ENCODE results near the gene TGOLN2.
"Not testable (repeated sequence)": the region's sequence is repeated elsewhere in the genome, so short reads cannot be mapped to it uniquely, and the experiment has no call there.

TGOLN2 gene

GRCh38 chr2:85368921-85369320, 41.1 kb upstream of the TGOLN2 start:
- DNase-seq (ENCODE audit: low read depth): peak; percentile 33
- TF ChIP-seq MYC (IDR thresholded peaks at IDR 0.05; ENCODE audit: low read depth, low read length): no peak
- no peak overlapping the region for H3K4me3 ChIP-seq (ENCODE audit: low read depth, low read length)

- TF ChIP-seq POLR2A (IDR thresholded peaks at IDR 0.05; ENCODE audit: extremely low read depth, insufficient read length) (no peak), MAX (IDR thresholded peaks at IDR 0.05; ENCODE audit: low read depth, low read length) (no peak), MYC (IDR thresholded peaks at IDR 0.05; ENCODE audit: low read depth, low read length) (no peak), CTCF (IDR thresholded peaks at IDR 0.05; ENCODE audit: low read depth, low read length) (no peak)
- no peak for DNase-seq (ENCODE audit: low read depth)
- H3K4me3 ChIP-seq (ENCODE audit: low read depth, low read length): no peak overlapping the region
These were observed 39.4 kb upstream of the TGOLN2 start for GRCh38 chr2:85367180-85367579.

GRCh38 chr2:85362653-85363387, 35.0 kb upstream of the TGOLN2 start:
- DNase-seq (ENCODE audit: low read depth); H3K4me3 ChIP-seq (ENCODE audit: low read depth, low read length): not testable (repeated sequence)

- no peak for TF ChIP-seq CTCF (IDR thresholded peaks at IDR 0.05; ENCODE audit: low read depth, low read length)
- TF ChIP-seq MAX (IDR thresholded peaks at IDR 0.05; ENCODE audit: low read depth, low read length): no peak
- no peak for TF ChIP-seq MYC (IDR thresholded peaks at IDR 0.05; ENCODE audit: low read depth, low read length)
- no peak for TF ChIP-seq POLR2A (IDR thresholded peaks at IDR 0.05; ENCODE audit: extremely low read depth, insufficient read length)
- DNase-seq (ENCODE audit: low read depth): no peak
- H3K4me3 ChIP-seq (ENCODE audit: low read depth, low read length): no peak overlapping the region
These were observed 29.9 kb upstream of the TGOLN2 start for GRCh38 chr2:85357736-85358135.

- no peak overlapping the region for H3K4me3 ChIP-seq (ENCODE audit: low read depth, low read length)
- TF ChIP-seq MAX (IDR thresholded peaks at IDR 0.05; ENCODE audit: low read depth, low read length): no peak
- TF ChIP-seq MYC (IDR thresholded peaks at IDR 0.05; ENCODE audit: low read depth, low read length): no peak
- TF ChIP-seq CTCF (IDR thresholded peaks at IDR 0.05; ENCODE audit: low read depth, low read length): no peak
- TF ChIP-seq POLR2A (IDR thresholded peaks at IDR 0.05; ENCODE audit: extremely low read depth, insufficient read length): no peak
- DNase-seq (ENCODE audit: low read depth): no peak
These were observed 28.4 kb upstream of the TGOLN2 start for GRCh38 chr2:85356186-85356585.

GRCh38 chr2:85355521-85355920, 27.7 kb upstream of the TGOLN2 start:
- DNase-seq (ENCODE audit: low read depth): no peak
- peak overlapping the region; percentile 96 for H3K4me3 ChIP-seq (ENCODE audit: low read depth, low read length)
- TF ChIP-seq MYC (IDR thresholded peaks at IDR 0.05; ENCODE audit: low read depth, low read length) (no peak), MAX (IDR thresholded peaks at IDR 0.05; ENCODE audit: low read depth, low read length) (no peak), CTCF (IDR thresholded peaks at IDR 0.05; ENCODE audit: low read depth, low read length) (no peak), POLR2A (IDR thresholded peaks at IDR 0.05; ENCODE audit: extremely low read depth, insufficient read length) (no peak)

- peak overlapping the region; percentile 96 for H3K4me3 ChIP-seq (ENCODE audit: low read depth, low read length)
- DNase-seq (ENCODE audit: low read depth): no peak
- TF ChIP-seq POLR2A (IDR thresholded peaks at IDR 0.05; ENCODE audit: extremely low read depth, insufficient read length) (no peak), MAX (IDR thresholded peaks at IDR 0.05; ENCODE audit: low read depth, low read length) (no peak), CTCF (IDR thresholded peaks at IDR 0.05; ENCODE audit: low read depth, low read length) (no peak), MYC (IDR thresholded peaks at IDR 0.05; ENCODE audit: low read depth, low read length) (no peak)
These were observed 27.3 kb upstream of the TGOLN2 start for GRCh38 chr2:85355073-85355410.
